Stimulated activated CD8-positive, alpha-beta memory T cell treated with anti-CD3 and anti-CD28 coated beads, Interleukin-4, amount 100 ng/mL, for 1 hour (primary cell): ENCODE results near the gene SLC25A44.
"Not testable (repeated sequence)": the region's sequence is repeated elsewhere in the genome, so short reads cannot be mapped to it uniquely, and the experiment has no call there.

ENCODE experiments used
- DNase-seq, 2 donors: peaks; one replicate each; pipeline ENCODE4 v3.0.0-alpha.2; 2020; ENCODE audit warnings: low read depth in 2 of 2, low spot score in 1 of 2

SLC25A44 gene

DNA sequence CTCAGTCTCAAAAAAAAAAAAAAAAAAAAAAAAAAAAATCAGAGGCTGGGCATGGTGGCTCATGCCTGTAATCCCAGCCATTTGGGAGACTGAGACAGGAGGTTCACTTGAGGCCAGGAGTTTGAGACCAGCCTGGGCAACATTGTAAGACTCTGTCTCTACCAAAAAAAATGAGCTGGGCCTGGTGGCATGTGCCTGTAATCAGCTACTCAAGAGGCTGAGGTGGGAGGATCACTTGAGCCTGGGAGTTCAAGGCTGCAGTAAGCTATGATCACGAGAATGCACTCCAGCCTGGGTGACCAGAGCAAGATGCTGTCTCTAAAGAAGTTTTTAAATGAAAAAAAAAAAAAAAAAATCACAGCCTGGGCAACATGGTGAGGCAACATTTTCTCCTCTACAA lies 30.2 kb upstream of the SLC25A44 start:
- no peak for DNase-seq

- DNase-seq = no peak
Measured at GRCh38 chr1:156164125-156164831, 29.6 kb upstream of the SLC25A44 start.

DNA sequence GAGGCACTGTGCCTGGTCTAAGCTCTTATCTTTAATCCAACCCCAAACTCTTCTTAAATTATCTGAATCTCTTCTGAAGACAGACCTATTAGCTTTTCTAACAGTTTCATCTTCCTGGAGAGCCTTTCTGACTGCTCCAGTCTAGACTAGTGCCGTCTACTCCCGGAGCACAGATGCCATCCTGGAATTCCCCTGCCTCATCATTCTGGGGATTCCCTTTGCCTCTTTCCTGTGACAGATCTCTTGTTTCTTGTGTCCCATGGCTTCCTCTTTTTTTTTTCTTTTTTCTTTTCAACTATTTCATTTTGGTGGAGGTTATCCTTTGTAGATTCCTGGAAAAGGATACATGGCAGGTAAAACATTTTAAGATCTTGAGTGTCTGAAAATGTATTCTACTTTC lies 28.8 kb upstream of the SLC25A44 start:
- no peak for DNase-seq

DNA sequence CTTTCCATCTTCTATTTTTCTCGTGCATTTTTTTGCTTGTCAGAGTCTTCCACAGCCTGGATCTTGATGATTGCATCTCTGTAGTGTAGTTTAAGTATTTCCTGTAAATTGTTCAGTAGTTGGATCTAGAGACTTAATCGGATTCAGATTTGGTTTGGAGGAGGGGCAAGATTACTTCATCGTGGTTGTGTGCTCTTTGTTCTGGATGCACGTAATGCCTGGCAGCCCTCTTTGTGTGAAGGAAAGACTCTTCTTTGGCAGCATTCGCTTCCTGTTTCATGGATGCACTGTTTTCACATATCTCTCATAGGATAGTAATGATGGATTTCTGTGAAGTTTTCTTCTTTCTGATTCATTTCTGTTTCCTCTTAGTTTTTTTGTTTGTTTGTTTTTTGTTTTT lies 26.4 kb upstream of the SLC25A44 start:
- DNase-seq = no peak

GRCh38 chr1:156172696-156173470 lies 21.0 kb upstream of the SLC25A44 start:
- DNase-seq = no peak

GRCh38 chr1:156176610-156177210 lies 17.2 kb upstream of the SLC25A44 start:
- DNase-seq = no peak

DNA sequence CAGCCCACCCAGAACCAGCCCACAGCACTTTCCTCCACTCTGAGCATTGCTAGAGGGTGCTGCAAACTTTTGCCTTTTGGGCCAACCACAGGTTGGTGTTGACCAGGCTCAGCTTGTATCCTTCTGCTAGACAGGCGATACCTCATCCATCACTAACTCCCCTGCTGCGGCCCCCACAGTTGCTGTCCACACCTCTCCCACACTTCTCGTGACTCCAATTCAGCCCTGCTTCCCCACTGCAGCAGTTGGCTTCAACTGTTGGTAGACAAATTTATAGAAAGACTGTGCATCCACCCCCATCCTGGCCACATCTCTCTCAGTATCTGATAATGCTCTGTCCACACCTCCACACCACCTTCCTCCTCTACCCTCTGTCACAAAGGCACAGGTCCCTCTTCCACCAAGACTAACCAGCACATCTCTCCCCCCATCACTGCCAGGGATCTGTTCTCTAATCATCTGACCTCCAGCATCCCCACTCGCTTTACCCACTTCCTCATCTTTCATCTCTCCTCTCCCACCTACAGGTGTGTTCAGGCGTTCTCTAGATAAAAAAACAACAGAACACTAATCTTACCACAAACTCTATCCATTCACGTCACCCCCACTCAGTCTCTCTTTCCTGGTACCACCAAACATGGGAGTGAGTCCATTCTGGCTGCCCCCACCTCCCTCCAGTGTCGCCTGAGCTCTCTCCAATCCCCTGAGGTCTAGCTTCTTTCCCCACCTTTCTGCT lies 15.8 kb upstream of the SLC25A44 start:
- DNase-seq = no peak

GRCh38 chr1:156180471-156180870 lies 13.4 kb upstream of the SLC25A44 start:
- DNase-seq = no peak

DNA sequence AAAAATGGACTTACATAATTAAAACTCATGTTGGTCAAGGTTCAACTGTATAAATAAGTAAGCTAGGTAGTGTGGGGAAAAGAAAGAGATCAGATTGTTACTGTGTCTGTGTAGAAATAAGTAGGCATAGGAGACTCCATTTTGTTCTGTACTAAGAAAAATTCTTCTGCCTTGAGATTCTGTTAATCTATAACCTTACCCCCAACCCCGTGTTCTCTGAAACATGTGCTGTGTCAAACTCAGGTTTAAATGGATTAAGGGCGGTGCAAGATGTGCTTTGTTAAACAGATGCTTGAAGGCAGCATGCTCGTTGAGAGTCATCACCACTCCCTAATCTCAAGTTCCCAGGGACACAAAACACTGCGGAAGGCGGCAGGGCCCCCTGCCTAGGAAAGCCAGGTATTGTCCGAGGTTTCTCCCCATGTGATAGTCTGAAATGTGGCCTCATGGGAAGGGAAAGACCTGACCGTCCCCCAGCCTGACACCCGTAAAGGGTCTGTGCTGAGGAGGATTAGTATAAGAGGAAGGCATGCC lies 12.4 kb upstream of the SLC25A44 start:
- not testable (repeated sequence) for DNase-seq

DNA sequence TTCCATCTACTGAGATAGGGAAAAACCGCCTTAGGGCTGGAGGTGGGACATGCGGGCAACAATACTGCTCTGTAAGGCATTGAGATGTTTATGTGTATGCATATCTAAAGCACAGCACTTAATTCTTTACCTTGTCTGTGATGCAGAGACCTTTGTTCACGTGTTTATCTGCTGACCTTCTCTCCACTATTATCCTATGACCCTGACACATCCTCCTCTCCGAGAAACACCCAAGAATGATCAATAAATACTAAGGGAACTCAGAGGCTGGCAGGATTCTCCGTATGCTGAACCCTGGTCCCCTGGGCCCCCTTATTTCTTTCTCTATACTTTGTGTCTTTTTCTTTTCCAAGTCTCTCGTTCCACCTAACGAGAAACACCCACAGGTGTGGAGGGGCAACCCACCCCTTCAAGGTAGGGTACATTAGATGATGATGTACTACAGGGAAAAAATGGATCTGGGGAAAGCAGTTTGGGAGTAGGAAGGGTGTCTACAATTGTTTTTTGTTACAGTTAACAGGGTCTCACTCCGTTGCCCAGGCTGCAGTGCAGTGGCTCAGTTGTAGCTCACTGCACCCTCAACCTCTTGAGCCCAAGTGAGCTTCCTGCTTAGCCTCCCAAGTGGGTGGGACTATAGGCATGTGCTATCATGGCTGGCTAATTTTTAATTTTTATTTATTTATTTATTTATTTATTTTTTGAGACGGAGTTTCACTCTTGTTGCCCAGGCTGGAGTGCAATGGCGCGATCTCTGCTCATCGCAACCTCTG lies 11.7 kb upstream of the SLC25A44 start:
- DNase-seq = not testable (repeated sequence)

DNA sequence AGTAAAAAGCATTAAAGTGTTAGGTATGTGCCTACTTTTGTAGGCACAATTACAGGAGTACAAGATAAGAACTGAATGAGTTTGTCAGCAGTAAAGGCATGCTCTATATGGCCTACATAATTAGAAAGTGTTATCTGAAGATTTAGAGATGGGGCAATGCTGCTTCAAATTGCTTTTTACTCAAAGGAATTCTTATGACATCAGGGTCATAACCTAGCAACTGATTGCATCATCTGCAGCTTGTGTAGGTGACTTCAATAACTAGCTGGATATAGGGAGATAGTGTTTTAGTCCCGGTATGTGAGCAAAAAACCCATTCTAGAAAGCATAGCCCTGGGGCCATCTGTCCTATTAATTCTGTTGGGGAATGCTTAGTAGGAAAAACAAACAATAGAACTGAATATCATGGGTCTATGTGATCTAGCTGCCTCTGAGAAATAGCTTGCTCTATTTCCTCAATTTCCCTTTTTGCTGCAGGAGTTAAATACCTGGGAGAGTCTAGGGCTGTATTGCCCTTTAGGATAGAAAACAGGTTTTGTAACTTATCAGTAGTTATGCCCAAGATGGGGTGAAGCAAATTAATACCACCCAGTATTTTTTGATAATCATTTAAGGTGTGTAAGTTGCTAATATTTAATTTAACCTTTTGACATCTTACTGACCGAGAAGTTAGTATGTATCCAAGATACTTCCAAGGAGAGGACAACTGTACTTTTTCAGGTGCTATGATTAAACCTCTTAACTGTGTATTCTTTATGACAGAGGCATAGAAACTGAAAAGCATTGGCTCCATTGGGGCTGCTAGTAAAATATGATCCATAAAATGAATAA lies 7.3 kb upstream of the SLC25A44 start:
- DNase-seq = not testable (repeated sequence)

GRCh38 chr1:156190265-156190664 lies 3.6 kb upstream of the SLC25A44 start:
- DNase-seq = not testable (repeated sequence)

GRCh38 chr1:156191292-156191964 lies 2.5 kb upstream of the SLC25A44 start:
- no peak for DNase-seq

DNA sequence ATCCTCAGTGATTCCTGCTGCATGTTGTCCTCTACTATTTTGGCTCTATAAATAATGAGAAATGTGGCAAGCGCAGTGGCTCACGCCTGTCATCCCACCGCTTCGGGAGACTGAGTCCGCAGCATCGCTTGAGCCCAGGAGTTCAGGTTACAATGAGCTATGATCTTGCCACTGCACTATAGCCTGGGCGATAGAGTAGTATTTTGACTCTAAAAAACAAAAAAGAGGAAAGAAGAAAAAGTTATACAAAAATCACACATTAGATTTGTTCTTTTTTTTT lies 756 bp upstream of the SLC25A44 start:
- DNase-seq = no peak

- no peak for DNase-seq
Measured at GRCh38 chr1:156194300-156194652, 372 bp downstream of the SLC25A44 start.

DNA sequence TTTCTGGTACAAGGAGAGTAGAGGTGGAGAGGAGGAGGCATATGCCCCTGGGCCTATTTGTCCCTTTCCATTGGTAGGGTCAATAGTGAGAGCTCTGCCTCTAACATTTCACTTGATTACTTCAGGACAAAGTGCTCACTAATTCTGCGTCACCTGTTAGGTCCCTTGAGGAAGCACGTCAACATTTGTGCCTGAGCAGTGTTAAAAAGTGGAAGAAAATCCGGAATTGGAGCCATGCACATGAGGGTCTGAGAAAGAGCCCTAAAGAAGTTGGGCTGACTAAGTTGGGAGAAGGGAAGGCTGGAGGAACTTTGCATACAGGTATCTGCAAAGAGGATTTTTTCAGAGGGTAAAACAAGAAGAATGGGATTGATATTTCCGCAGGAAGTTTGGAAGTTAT lies 1.9 kb downstream of the SLC25A44 start:
- no peak for DNase-seq

GRCh38 chr1:156196445-156196844 lies 2.5 kb downstream of the SLC25A44 start:
- DNase-seq = no peak

GRCh38 chr1:156198831-156199349 lies 5.0 kb downstream of the SLC25A44 start:
- no peak for DNase-seq

GRCh38 chr1:156200044-156200443 lies 6.1 kb downstream of the SLC25A44 start:
- no peak for DNase-seq
